NCI-H2227 (cell line): Measurements from ENCODE around the gene PWWP2A.
A peak's percentile ranks its signal among the peaks of the same experiment; 100 is the strongest.
"Not testable (repeated sequence)": the region's sequence is repeated elsewhere in the genome, so short reads cannot be mapped to it uniquely, and the experiment has no call there.

ENCODE experiments used
- DNase-seq: peaks from one replicate; lab custom pipeline; 2025; ENCODE audit not compliant: unreplicated experiment; lab: John Stamatoyannopoulos, UW

Gene PWWP2A, protein sequence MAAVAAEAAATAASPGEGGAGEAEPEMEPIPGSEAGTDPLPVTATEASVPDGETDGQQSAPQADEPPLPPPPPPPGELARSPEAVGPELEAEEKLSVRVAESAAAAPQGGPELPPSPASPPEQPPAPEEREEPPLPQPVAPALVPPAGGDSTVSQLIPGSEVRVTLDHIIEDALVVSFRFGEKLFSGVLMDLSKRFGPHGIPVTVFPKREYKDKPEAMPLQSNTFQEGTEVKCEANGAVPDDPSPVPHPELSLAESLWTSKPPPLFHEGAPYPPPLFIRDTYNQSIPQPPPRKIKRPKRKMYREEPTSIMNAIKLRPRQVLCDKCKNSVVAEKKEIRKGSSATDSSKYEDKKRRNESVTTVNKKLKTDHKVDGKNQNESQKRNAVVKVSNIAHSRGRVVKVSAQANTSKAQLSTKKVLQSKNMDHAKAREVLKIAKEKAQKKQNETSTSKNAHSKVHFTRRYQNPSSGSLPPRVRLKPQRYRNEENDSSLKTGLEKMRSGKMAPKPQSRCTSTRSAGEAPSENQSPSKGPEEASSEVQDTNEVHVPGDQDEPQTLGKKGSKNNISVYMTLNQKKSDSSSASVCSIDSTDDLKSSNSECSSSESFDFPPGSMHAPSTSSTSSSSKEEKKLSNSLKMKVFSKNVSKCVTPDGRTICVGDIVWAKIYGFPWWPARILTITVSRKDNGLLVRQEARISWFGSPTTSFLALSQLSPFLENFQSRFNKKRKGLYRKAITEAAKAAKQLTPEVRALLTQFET

DNA sequence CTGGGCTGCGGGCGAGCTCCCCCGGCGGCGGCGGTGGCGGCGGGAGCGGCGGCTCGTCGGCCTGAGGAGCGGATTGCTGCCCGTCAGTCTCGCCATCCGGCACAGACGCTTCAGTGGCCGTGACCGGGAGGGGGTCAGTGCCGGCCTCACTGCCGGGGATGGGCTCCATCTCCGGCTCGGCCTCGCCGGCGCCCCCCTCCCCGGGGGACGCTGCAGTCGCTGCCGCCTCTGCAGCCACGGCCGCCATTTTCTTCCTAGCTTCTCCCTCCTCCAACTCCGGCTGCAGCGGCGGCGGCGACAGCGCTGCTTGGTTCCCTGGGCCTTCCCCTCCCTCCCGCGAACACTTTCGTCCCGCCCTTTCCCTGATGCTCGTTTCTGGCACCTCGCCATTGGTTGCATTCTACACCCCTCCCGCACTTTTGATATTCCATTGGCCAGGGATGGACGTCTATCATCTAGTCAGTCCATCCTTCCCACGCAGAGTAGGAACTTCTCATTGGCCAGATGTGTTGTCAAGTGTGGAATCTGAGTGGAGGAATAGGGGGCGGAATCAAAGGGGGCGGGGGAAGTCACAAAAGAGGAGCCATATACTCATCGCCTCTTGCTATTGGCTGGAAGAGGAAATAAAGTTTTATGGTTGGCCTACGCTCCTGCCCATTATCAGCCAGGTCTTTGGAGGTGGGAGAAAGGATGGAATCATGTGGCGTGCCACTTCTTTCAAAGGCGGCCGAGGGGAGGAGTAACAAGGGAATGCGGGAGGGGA is at the start of gene PWWP2A:
PWWP2A (minus strand) TSS at position 309 of the 763 bp plus-strand sequence; CDS start at position 247, 62 bp downstream.
- DNase-seq, result peak; percentile 98

DNA sequence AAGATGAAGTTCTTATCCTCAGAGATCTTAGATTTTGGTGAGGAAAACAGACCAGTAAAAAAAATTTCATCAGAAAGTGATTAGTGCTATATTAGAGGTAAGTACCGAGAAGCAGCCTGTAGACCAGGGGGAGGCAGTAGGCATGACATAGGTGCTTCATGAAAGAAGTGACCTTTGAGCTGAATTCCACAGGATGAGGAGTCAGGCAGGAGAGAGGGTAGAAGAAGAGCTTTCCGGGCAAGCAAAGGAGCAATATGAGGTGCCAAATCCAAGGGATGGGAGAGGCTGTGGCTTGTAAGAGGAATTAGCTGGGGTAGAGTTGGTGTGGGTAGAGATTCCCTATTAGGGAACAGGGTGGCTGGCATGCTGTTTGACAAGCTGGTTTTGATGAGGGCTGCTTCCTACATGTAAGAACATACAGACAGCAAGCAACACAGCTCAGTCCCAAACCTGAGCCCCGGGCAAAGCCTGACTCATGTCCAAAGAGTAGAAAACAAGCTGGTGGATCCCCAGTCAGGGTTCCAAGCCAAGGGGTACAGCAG is 48.4 kb upstream of the PWWP2A start:
- no peak for DNase-seq

DNA sequence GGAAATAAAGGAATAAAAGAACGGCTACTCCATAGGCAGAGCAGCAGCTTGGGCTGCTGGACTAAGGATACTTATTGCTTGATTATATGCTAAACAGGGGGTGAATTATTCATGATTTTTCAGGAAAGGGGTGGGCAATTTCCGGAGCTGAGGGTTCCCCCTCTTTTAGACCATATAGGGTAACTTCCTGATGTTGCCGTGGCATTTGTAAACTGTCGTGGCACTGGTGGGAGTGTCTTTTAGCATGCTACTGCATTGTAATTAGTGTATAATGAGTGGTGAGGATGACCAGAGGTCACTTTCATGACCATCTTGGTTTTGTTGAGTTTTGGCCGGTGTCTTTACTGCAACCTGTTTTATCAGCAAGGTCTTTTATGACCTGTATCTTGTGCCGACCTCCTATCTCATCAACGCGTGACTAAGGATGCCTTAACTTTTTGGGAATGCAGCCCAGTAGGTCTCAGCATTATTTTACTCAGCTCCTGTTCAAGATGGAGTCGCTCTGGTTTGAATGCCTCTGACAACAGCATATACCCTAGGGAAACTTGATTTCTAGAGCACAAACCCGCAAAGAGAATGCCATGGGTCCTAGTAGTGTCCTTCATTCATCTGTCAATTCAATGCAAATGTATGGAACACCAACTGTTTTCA is 47.8 kb upstream of the PWWP2A start:
- no peak for DNase-seq

DNA sequence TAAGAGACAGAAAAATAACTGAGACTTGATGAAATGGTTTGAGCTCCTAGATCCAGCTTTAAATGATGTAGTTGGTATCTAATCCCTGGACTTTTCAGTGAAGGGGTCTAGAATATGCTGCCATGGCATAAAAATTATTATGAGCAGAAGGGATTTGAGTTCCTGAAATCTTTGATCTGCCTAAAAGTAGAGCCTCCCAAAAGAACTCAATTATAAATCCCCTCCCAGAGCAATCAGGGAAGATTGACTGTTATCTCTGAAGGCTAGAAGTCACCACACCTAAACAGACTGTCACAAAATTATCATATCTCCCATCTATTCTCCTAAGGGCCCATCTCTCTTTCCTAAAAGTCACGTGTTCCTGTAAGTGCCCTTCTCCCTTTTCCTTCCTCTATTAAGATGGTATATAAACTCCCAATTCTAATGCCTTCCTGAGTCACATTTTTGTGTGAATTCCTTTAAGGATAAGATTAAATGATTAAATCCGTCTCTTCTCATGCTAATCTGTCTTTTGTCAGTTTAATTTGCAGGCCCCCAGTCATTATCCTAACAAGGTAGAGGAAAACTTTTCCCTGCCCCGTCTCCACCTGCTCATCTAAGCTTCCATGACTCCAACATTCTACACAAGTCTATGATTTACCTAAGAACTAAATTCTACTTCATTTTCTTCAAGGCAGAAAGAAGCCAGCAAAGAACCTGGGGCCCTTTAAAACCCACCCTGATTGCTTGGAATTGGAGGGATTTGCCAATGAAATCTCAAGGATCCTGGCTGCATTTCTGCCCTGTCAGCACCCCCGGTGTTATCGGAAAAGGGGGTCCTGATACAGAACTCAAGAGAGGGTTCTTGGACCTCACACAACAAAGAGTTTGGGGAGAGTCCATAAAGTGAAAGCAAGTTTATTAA is 47.1 kb upstream of the PWWP2A start:
- DNase-seq, result no peak

DNA sequence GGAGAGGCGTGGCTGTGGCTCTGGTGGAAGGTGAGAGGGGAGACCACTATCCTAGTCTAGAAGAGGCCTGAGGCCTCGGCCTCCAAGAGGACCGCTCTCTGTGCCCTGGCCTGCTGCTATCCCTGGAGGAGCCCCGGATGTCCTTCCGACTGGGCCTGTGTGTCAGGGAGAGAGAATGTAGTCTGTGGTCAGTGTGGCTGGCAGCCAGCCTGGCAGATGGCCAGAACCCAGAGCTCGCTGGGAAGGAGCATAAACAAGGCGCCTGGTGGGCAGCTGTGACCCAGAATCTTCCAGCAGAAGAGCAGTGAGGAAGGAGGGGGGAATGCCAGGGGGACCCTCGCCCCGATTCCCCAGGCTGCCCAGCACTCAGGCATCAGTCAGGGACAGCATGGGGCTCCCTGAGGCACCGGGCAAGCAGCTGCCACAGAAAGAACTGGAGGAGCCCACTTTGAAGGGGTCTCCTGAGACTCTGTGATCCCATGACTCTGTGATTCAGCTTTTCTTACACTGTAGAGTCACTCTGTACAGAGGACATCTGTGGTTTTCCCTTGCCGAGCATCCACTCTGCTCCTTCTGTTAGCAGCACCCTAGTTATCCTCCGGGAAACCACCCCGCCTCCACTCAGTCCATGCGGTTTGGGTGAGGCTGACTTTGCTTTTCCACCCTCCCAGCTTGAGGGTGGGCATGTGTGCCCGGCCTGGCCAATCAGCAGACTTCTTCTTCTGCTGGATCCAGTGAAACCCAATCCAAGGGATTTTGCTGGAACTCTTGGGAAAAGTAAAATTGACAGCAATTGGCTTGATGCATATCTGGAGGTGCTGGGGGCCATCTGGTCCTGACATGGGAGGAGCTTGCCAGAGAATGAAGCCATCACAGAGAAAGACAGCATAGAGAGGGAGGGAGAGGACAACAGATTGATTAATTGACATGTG is 46.2 kb upstream of the PWWP2A start:
- peak; percentile 79 for DNase-seq

DNA sequence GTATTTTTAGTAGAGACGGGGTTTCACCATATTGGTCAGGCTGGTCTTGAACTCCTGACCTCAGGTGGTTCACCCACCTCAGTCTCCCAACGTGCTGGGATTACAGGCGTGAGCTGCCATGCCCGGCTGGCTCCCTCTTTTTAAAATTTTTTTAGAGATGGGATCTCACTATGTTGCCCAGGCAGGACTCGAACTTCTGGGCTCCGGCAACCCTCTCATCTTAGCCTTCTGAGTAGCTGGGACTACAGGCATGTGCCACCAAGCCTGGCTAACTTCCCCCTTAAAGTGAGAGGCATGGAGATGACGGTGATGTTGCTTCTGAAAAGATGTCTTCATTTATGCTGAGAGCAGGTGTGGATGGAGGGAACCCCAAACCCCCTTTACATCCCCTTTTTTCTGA is 43.7 kb upstream of the PWWP2A start:
- DNase-seq, result no peak

DNA sequence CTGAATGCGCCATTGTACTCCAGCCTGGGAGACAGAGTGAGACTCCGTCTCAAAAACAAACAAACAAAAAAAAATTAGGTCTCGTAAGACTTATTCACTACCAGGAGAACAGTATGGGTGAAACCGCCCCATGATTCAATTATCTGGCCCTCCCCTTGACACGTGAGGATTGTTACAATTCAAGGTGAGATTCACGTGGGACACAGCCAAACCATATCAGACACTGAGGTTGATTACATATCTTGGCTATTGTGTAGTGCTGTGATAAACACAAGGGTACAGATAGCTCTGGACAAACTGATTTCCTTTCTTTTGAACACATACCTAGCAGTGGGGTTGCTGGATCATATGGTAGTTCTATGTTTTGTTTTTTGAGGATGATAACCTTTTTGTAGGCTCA is 42.4 kb upstream of the PWWP2A start:
- no peak for DNase-seq

DNA sequence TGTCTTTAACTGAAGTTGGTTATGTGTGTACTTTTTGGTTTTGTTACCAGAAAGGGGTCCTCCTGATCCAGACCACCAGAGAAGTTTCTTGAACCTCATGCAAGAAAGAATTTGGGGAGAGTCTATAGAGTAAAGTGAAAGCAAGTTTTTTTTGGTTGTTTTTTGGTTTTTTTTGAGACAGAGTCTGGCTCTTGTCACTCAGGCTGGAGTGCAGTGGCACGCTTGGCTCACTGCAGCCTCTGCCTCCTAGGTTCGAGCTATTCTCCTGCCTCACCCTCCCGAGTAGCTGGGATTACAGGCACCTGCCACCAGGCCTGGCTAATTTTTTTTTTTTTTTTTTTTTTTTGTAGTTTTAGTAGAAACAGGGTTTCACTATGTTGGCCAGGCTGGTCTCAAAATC is 41.6 kb upstream of the PWWP2A start:
- not testable (repeated sequence) for DNase-seq

DNA sequence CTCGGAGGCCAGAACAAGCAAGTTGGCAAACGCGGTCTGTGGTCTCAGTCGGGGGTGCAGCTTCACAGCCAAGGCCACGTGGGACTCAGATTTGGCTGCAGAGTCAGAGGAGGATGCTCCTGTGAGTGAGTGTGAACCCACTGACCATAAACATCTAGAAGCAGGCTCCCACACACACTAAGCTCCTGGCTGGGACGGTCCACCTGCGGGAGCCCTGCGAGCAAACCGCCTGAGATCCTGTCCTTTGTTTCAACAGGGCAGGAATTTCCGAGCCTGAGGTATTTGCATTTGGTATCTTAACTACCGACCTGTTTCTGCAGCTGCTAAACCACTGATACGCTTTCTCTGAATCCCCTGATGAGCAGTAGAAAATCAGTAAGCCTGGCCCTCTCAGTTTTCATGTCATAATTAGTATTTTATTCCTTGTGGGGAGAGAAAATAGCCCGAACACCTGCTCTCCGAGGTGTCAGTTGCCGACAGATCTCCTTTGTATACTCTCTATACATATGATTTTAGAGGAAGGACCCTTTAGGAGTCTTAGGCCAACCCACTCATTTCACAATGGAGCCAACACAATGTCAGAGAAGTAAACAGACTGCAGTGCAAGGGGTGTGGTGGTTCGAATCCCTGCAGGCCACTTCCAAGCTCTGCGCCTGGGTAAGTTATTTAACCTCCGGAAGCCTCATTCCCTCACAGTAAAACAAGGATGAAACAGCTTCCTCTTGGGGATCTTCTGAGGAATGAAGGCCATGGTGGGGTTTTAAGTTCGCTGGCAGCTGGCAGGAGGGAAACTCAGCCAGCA is 40.9 kb upstream of the PWWP2A start:
- peak; percentile 45 for DNase-seq

DNA sequence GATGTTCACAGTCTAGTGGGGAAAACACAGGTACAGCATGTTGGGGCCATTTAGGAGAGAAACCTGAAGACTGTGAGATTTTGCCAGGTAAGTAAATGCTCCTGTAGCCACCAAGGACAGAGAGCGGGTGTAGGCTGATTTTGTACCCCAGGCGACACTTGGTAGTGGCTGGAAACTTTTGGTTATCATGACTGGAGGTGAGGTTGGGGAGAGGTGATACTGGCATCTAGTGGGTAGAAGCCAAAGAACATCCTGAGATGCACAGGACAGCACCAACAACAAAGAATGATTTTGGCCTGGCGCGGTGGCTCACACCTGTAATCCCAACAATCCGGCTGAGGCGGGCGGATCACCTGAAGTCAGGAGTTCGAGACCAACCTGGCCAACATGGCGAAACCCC is 38.8 kb upstream of the PWWP2A start:
- DNase-seq, result no peak

DNA sequence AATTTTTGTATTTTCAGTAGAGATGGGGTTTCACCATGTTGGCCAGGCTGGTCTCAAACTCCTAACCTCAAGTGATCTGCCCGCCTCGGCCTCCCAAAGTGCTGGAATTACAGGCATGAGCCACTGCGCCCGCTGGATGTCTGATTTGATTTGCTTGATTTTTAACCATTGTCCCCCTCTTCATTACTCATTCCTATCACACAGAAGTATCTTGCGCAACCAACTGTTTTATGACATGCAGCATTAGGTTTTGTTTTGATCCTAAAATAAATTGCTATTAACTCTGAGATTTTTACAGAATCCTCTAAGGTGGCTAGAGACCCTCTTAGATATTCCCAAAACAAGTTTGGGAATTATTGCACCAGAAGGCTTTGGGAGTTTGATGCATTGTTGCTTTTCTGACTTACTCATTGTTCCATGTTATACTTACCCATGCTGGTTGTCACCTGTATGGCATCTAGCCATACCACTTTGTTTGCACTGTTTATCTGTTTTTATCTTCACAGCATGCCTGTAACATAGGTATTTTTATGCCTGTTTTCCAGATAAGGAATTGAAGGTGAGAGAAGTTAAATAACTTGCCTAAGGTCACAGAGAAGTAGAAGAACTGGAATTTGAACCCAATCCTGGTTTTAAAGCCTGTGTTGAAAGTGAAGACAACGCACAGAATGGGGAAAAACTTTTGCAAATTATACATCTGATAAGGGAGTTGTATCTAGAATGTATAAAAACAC is 35.9 kb upstream of the PWWP2A start:
- DNase-seq, result no peak

DNA sequence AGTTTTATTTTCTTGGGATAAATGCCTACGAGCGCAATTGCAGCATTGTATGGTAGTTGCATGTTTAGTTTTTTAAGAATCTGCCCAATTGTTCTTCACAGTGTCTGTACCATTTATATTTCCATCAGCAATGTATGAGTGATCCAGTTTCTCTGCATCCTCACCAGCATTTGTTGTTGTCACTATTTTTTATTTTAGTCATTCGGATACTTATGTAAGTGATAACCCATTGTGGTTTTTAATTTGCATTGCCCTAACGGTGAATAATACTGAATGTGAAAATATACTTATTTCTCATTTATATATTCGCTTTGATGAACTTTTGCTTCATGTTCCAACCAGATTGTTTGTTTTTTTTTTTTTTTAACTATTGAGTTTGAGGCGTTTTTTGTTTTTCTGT is 33.7 kb upstream of the PWWP2A start:
- no peak for DNase-seq

DNA sequence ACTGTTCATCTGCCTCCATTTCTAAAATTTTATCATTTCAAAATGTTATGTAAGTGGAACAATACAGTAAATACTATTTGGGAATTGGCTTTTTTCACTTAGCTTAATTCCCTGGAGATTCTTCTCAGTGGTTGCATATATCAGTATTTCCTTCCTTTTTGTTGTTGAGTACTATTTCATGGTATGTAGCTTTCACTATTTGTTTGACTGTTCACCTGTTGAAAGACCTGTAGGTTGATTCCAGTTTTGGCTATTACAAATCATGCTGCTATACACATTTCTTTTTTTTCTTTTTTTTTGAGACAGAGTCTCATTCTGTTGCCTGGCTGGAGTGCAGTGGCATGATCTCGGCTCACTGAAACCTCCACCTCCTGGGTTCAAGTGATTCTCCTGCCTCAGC is 33.0 kb upstream of the PWWP2A start:
- DNase-seq, result no peak

DNA sequence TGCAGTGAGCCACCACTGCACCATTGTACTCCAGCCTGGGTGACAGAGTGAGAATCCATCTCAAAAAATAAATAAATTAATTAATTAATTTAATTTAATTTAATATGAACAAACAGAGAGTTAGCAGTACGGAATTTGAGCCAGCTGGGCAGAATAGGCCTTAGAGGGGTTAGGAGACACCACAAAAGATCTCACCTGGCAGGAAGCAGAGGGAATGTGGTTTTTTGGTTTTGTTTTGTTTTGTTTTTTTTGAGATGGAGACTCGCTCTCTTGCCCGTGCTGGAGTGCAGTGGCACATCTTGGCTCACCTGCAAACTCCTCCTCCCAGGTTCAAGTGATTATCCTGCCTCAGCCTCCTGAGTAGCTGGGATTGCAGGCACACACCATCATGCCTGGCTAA is 31.8 kb upstream of the PWWP2A start:
- no peak for DNase-seq

DNA sequence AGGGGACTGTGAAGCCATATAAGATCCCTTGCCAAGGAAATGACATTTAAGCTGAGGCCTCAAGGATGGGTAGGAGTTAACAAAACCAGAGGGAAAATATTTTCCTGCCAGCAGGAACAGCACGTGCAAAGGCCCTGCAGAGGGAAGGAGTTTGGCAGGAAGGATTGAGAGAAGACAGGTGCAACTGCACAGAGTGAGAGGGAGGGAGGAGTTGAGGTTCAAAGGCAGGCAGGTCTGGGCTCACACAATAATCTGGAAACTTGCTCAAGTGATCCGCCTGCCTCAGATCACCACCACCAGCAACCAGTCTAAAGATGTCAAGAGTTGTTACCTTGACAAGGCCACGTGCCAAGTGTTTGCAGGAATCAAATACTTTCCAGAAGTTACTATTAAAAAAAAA is 31.1 kb upstream of the PWWP2A start:
- no peak for DNase-seq

DNA sequence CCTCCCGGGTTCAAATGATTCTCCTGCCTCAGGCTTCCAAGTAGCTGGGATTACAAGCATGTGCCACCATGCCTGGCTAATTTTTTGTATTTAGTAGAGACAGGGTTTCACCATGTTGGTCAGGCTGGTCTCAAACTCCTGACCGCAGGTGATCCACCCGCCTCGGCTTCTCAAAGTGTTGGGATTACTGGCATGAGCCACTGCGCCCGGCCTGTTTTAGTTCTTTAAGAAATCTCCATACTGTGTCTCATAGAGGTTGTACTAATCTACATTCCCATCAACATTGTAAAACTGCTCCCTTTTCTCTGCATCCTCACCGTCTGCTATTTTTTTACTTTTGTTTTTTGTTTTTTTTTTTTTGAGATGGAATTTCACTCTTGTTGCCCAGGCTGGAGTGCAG is 25.2 kb upstream of the PWWP2A start:
- not testable (repeated sequence) for DNase-seq

DNA sequence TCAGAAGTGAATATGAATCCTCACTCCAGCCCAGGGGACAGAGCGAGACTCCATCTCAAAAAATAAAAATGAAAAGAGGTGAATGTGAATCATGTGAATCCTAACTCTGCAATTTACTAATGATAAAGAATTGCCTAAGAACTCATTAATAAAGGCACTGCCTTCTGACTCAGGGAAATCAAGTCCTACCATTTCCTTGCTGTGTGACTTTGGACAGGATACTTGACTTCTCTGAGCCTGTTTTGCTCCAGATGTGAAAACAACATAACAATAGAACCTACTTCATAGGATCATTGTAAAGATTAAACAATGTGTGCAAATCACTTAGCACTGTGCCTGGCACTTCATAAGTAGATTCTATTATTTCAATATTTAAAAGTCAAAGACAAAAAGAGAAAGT is 15.1 kb upstream of the PWWP2A start:
- DNase-seq, result no peak
